ENCODE measurements around the gene PRRC1.

PRRC1 gene

GRCh38 chr5:127517480-127518318, at the start of gene PRRC1:
PRRC1 (plus strand) TSS chr5:127517640; CDS start chr5:127523480, 5,840 bp downstream.
- H3K4me3 ChIP-seq (ENCODE audit: low read length) = peak within 1 kb of the TSS; percentile 96
- no peak for TF ChIP-seq CTCF (conservative IDR thresholded peaks at IDR 0.05; ENCODE audit: low read length)
- peak; percentile 81 for DNase-seq (ENCODE audit: low read depth)

GRCh38 chr5:127471211-127471610, 46.2 kb upstream of the PRRC1 start:
- TF ChIP-seq CTCF (conservative IDR thresholded peaks at IDR 0.05; ENCODE audit: low read length) = no peak
- DNase-seq (ENCODE audit: low read depth) = no peak
- H3K4me3 ChIP-seq (ENCODE audit: low read length) = no peak overlapping the region

GRCh38 chr5:127472700-127473099, 44.7 kb upstream of the PRRC1 start:
- H3K4me3 ChIP-seq (ENCODE audit: low read length) = no peak overlapping the region
- DNase-seq (ENCODE audit: low read depth) = no peak
- no peak for TF ChIP-seq CTCF (conservative IDR thresholded peaks at IDR 0.05; ENCODE audit: low read length)

GRCh38 chr5:127486471-127486870, 31.0 kb upstream of the PRRC1 start:
- DNase-seq (ENCODE audit: low read depth) = no peak
- TF ChIP-seq CTCF (conservative IDR thresholded peaks at IDR 0.05; ENCODE audit: low read length) = no peak

GRCh38 chr5:127492854-127493738, 24.3 kb upstream of the PRRC1 start:
- TF ChIP-seq CTCF (conservative IDR thresholded peaks at IDR 0.05; ENCODE audit: low read length) = peak; percentile 86
- H3K4me3 ChIP-seq (ENCODE audit: low read length) = no peak overlapping the region
- DNase-seq (ENCODE audit: low read depth) = peak; percentile 43

More at GRCh38 chr5:127486471-127486870, 31.0 kb upstream of the PRRC1 start:
- no peak overlapping the region for H3K4me3 ChIP-seq (ENCODE audit: low read length)

GRCh38 chr5:127498548-127498947, 18.9 kb upstream of the PRRC1 start:
- DNase-seq (ENCODE audit: low read depth) = no peak
- no peak for TF ChIP-seq CTCF (conservative IDR thresholded peaks at IDR 0.05; ENCODE audit: low read length)
- H3K4me3 ChIP-seq (ENCODE audit: low read length) = no peak overlapping the region

Data from AG10803 (cell line).